Adrenal gland (tissue), 12 donors: ENCODE measurements around the gene KCNC1. TPM values are rescaled to one million over a fixed set of nuclear protein-coding genes. Genes with fewer than 3 reads are reported as not detected.

Experiments
- DNase-seq, 7 donors: peaks; one replicate each; pipeline ENCODE4 v3.0.0-alpha.2; 2019 to 2020
- H3K27ac ChIP-seq, 5 donors: fragments of 200-600 bp; sonication (generic) in 4 of 5; 1 replicate in 3 of 5; 2 replicates in 2 of 5; pipeline versions ENCODE4 v1.5.1 to v1.8.0; 2016 to 2020; ENCODE audit warnings: mild to moderate bottlenecking in 1 of 5
- H3K27me3 ChIP-seq: fragments of 200-600 bp; 2 replicates; pipeline ENCODE4 v1.8.0; 2021
- H3K36me3 ChIP-seq, 2 donors: fragments of 200-600 bp; replicated peaks in 1 of 2; 1 replicate in 1 of 2; 2 replicates in 1 of 2; pipeline versions ENCODE4 v1.5.1 to v1.8.0; 2018 to 2022
- H3K4me1 ChIP-seq, 2 donors: fragments of 200-600 bp; replicated peaks in 1 of 2; 1 replicate in 1 of 2; 2 replicates in 1 of 2; pipeline versions ENCODE4 v1.5.1 to v1.8.0; 2018 to 2021
- H3K4me3 ChIP-seq, 4 donors: fragments of 200-600 bp; sonication (generic) in 3 of 4; one replicate each; pipeline ENCODE4 v1.5.1; 2016 to 2018
- H3K9me3 ChIP-seq, 3 donors: fragments of 200-600 bp; sonication (generic) in 1 of 3; replicated peaks in 1 of 3; 1 replicate in 2 of 3; 2 replicates in 1 of 3; pipeline versions ENCODE4 v1.5.1 to v1.8.0; 2016 to 2021
- CTCF ChIP-seq, 6 experiments: fragments of 450-650 bp in 4 of 6; fragments of 200-600 bp in 2 of 6; sonication (generic) in 1 of 6; IDR thresholded peaks; 1 replicate in 5 of 6; 2 replicates in 1 of 6; pipeline versions ENCODE4 v1.5.1 to v1.8.0; 2016 to 2021; ENCODE audit warnings: antibody characterized with exemption in 6 of 6, mild to moderate bottlenecking in 2 of 6, moderate library complexity in 1 of 6
- POLR2A ChIP-seq, 2 donors: fragments of 450-650 bp; IDR thresholded peaks; one replicate each; pipeline ENCODE4 v1.6.1; 2017; ENCODE audit warnings: antibody characterized with exemption in 2 of 2, mild to moderate bottlenecking in 2 of 2, moderate library complexity in 1 of 2
- WGBS, 4 donors: extraction: QIAGEN DNeasy Blood & Tissue Kit in 2 of 4; methylation state at CpG; one replicate each; pipeline versions ENCODE4 v1.1.5 to v1.1.7; 2013 to 2017; 5-methylcytosine and 5-hydroxymethylcytosine counted together
- intact Hi-C, 2 donors: fragments of 100-400 bp; cut with DNase I; formaldehyde crosslinking; loops; one replicate each; pipeline versions ENCODE4 v1.14.1 to v1.15.0; 2022 to 2023
- polyA plus RNA-seq, 3 donors: library from polyadenylated mRNA; stranded (reverse); fragments of 200-250 nt in 2 of 3; fragments of 350-450 nt in 1 of 3; fragmentation: Illumina TruSeq in 1 of 3; extraction: RNeasy Lipid Tissue Mini Kit (QIAGEN cat#74804) in 1 of 3; gene quantifications; one replicate each; pipeline ENCODE4 v1.2.3, GENCODE V29; 2013 to 2014
- total RNA-seq, 9 donors: library from RNA; depleted of rRNA in 4 of 9; stranded (reverse); fragments of >200 nt in 4 of 9; fragments of 120-200 nt in 1 of 9; fragmentation: NEBNext Ultra II Directional in 1 of 9; extraction: Animal tissue kit (Norgen Biotek cat#: 25700) in 1 of 9; gene quantifications; one replicate each; pipeline versions ENCODE4 v1.1.0 to v1.2.4, GENCODE V29; 2013 to 2023
- donor health status: healthy with polysubstance abuse.
- donor health status: Bipolar disorder and iron deficiency.
- donor health status: DM: yes; HTN: yes; CAD: no.
- donor health status: DM: no; HTN: no; CAD: no.
- donor health status: DM: no; HTN: no; CAD: no.
- donor health status: DM: yes; HTN: yes; CAD: no.

Gene KCNC1
- total and polyA plus RNA-seq, 12 donors: 0.06 to 1.3 (median 0.55) TPM; not detected in 3

GRCh38 chr11:17816232-17816931, 81.8 kb downstream of the KCNC1 start:
- H3K36me3 ChIP-seq: no peaks in the 10 kb centered on the region
- TF ChIP-seq CTCF (IDR thresholded peaks at IDR 0.05) (no peak), POLR2A (IDR thresholded peaks at IDR 0.05) (no peak)
- H3K4me3 ChIP-seq: no peak overlapping the region
- no peaks in the 10 kb centered on the region for H3K9me3 ChIP-seq
- 65 to 82% (median 69%) methylated on average over 4 of the region's 4 CpGs for WGBS, 4 donors
- intact Hi-C loops: no loop called here
- DNase-seq: no peak
- no peak overlapping the region for H3K27ac ChIP-seq
- H3K4me1 ChIP-seq: peaks cover 0 to 12% of the 10 kb centered on the region in 2 donors
- H3K27me3 ChIP-seq: no peaks in the 10 kb centered on the region

- peak in 6 of 7 donors; percentile 31 to 67 (median 38) for DNase-seq
- peak overlapping the region in 1 of 5 donors; percentile 10 for H3K27ac ChIP-seq
- no peaks in the 10 kb centered on the region for H3K9me3 ChIP-seq
- H3K4me1 ChIP-seq: peaks cover 0 to 14% of the 10 kb centered on the region in 2 donors
- no peak overlapping the region for H3K4me3 ChIP-seq
- intact Hi-C loops: no loop called here
- 60 to 68% (median 61%) methylated on average over 4 of the region's 4 CpGs for WGBS, 4 donors
- no peaks in the 10 kb centered on the region for H3K27me3 ChIP-seq
- H3K36me3 ChIP-seq: no peaks in the 10 kb centered on the region
- TF ChIP-seq POLR2A (IDR thresholded peaks at IDR 0.05): no peak
- TF ChIP-seq CTCF (IDR thresholded peaks at IDR 0.05): peak in 1 of 6 experiments; percentile 20
Measured at GRCh38 chr11:17821648-17822400, 87.2 kb downstream of the KCNC1 start.

- H3K27ac ChIP-seq: no peak overlapping the region
- H3K9me3 ChIP-seq: no peaks in the 10 kb centered on the region
- no peaks in the 10 kb centered on the region for H3K27me3 ChIP-seq
- WGBS, 4 donors: 71 to 87% (median 77%) methylated on average over 5 of the region's 5 CpGs
- H3K4me1 ChIP-seq: peaks cover 0 to 12% of the 10 kb centered on the region in 2 donors
- intact Hi-C loops: no loop called here
- no peak for TF ChIP-seq POLR2A (IDR thresholded peaks at IDR 0.05)
- TF ChIP-seq CTCF (IDR thresholded peaks at IDR 0.05): no peak
- no peaks in the 10 kb centered on the region for H3K36me3 ChIP-seq
- no peak for DNase-seq
- H3K4me3 ChIP-seq: no peak overlapping the region
Measured at GRCh38 chr11:17822401-17822781, 87.8 kb downstream of the KCNC1 start.

GRCh38 chr11:17827006-17827405, 92.4 kb downstream of the KCNC1 start:
- intact Hi-C loops: no loop called here
- no peak overlapping the region for H3K27ac ChIP-seq
- no peaks in the 10 kb centered on the region for H3K36me3 ChIP-seq
- 91 to 95% (median 94%) methylated on average over 5 of the region's 5 CpGs for WGBS, 4 donors
- no peaks in the 10 kb centered on the region for H3K27me3 ChIP-seq
- no peaks in the 10 kb centered on the region for H3K9me3 ChIP-seq
- peaks cover 0 to 25% of the 10 kb centered on the region in 2 donors for H3K4me1 ChIP-seq
- DNase-seq: no peak
- TF ChIP-seq CTCF (IDR thresholded peaks at IDR 0.05) (no peak), POLR2A (IDR thresholded peaks at IDR 0.05) (no peak)
- no peak overlapping the region for H3K4me3 ChIP-seq
